DMS53 (cell line): ENCODE data around the gene ZBTB3.
"Not testable (repeated sequence)": the region's sequence is repeated elsewhere in the genome, so short reads cannot be mapped to it uniquely, and the experiment has no call there.

ENCODE experiments used
- DNase-seq: peaks from one replicate; lab custom pipeline; 2025; lab: John Stamatoyannopoulos, UW

Gene ZBTB3

GRCh38 chr11:62757846-62758788, 4.2 kb upstream of the ZBTB3 start:
- DNase-seq, result no peak

DNA sequence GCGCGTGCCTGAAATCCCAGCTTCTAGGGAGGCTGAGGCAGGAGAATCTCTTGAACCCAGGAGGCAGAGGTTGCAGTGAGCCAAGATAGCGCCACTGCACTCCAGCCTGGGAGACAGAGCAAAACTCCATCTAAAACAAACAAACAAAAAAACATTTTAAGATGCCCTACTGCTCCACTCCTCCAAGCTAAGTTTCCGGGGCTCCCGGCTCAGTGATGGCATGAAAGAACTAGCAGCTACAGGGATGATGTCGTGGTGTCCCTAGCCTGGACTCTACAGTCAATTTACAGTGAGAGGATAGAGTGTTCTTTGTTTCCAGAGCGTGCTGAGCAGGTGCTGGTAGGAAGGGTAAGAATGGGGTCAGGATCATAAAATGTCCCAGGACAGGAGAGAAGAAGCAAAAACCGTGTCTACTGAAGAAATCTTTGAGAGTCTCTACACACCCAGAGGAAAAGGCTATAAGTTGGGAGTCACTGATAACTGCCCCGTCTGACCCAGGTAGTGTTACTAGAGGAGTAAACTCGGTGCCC, 1.2 kb upstream of the ZBTB3 start:
- DNase-seq, result no peak

GRCh38 chr11:62752994-62753735, 795 bp downstream of the ZBTB3 start:
- DNase-seq, result no peak

GRCh38 chr11:62752177-62752785, 1.7 kb downstream of the ZBTB3 start:
- DNase-seq, result no peak

DNA sequence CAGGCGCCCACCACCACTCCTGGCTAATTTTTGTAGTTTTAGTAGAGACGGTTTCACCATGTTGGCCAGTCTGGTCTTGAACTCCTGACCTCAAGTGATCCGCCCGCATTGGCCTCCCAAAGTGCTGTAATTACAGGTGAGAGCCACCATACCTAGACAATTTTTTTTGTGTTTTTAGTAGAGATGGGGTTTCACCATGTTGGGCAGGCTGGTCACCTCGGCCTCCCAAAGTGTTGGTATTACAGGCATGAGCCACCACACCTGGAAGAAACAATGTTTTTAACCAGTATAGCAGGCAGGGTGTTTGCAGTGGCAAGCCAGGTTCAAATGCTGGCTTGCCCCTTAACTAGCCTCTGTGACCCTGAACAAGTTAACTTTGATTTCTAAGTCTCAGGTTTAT, 4.0 kb downstream of the ZBTB3 start:
- not testable (repeated sequence) for DNase-seq

- no peak for DNase-seq
Measured at GRCh38 chr11:62747475-62748160, 6.3 kb downstream of the ZBTB3 start.

DNA sequence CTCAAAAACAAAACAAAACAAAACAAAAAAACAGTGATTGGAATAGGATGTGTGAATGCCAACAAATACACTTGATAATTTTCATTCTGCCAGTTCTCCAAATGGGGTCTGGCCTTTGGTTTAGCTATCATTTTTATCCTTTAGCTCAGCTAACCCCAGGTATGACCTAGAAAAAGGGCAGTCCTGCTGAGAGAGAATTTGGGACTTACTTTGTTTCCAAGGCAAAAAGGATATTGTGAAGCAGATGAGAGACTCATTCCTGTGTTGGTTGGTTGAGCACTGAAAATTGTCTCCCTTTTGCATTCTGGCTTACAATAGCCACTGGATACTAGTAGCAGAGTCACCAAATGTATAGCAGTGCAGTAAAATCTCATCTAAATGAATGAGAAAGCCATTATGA, 16.8 kb downstream of the ZBTB3 start:
- no peak for DNase-seq

DNA sequence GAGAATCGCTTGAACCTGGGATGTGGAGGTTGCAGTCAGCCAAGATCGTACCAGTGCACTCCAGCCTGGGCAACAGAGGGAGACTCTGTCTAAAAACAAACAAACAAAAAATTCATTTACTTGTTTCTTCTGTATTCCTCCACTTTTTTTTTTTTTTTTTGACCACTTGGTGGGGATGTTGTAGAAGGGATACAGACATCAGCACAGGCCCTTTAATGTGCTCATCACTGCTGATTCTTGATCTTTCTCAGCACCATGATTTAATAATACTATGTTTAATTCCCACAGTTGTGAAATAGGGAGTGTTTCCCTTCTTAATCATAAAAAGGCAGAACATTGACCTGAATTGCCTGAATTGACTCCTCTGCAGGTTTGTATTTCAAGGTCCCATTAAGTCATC, 21.1 kb downstream of the ZBTB3 start:
- peak; percentile 48 for DNase-seq

DNA sequence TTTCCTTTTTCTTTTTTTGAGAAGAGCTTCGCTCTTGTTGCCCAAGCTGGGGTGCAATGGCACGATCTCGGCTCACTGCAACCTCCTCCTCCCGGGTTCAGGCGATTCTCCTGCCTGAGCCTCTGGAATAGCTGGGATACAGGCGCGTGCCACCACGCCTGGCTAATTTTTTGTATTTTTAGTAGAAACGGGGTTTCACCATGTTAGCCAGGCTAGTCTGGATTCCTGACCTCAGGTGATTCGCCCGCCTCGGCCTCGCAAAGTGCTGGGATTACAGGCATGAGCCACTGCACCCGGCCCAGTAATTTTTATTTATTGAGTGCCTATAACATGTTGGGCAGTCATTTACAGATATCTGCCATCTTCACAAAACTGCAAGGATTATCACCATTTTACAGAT, 23.9 kb downstream of the ZBTB3 start:
- not testable (repeated sequence) for DNase-seq

- peak; percentile 95 for DNase-seq
Measured at GRCh38 chr11:62728171-62728988, 25.6 kb downstream of the ZBTB3 start, which contains the start of gene TTC9C. Gene TTC9C, plus strand, starts transcription at chr11:62728486. Its CDS starts 363 bp downstream, at chr11:62728849.

- peak; percentile 99 for DNase-seq
Measured at GRCh38 chr11:62727872-62728170, 26.1 kb downstream of the ZBTB3 start.

DNA sequence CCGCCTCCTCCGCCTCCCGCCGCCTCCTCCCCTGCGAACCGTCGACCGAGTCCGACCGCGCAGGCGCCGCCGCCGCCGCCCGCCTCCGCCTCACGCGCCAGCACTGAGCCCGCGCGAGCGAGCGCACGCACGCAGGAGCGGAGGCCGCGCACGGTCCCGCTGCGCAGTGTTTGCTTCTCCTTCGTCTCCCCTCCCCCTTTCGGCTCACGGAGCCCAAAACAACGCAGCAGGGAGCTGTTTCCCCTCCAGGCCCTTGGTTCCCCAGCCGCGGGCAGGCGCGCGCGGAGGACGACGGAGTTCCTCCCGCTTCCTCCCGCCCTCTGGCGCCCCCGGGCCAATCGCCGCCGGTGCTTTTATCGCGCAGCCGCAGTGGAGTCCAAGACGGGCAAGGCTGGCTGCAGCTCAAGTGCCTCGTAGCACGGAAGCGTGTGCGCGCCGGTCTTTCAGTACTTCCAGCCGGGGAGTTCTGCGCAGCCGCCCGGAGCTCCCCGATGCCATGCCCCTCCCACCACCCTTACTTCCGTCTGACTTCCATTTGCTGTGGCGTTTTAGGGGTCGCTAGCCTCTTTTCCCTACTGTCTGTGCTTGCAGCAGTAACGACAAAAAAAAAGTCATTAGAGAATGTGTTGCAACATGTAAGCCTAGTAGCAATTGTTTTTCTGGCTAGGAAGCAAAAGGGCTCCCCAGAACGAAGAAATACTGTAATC, 26.6 kb downstream of the ZBTB3 start, which contains the start of gene HNRNPUL2:
Gene HNRNPUL2 (minus strand): TSS at position 293 of the 707 bp plus-strand sequence. CDS start 301 bp downstream, outside the sequence.
- peak; percentile 100 for DNase-seq

DNA sequence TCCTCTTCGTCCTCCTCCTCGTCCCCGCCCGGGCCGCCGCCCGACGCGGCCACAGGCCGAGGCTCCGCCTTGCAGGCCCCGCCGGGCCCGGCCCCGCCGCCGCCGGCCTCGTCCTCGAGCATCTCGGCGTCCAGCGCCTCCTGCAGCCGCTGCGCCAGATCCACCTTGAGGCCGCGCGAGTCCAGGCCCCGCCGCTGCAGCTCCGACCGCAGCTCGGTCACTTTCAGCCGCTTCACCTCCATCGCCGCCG, 27.1 kb downstream of the ZBTB3 start:
- no peak for DNase-seq

DNA sequence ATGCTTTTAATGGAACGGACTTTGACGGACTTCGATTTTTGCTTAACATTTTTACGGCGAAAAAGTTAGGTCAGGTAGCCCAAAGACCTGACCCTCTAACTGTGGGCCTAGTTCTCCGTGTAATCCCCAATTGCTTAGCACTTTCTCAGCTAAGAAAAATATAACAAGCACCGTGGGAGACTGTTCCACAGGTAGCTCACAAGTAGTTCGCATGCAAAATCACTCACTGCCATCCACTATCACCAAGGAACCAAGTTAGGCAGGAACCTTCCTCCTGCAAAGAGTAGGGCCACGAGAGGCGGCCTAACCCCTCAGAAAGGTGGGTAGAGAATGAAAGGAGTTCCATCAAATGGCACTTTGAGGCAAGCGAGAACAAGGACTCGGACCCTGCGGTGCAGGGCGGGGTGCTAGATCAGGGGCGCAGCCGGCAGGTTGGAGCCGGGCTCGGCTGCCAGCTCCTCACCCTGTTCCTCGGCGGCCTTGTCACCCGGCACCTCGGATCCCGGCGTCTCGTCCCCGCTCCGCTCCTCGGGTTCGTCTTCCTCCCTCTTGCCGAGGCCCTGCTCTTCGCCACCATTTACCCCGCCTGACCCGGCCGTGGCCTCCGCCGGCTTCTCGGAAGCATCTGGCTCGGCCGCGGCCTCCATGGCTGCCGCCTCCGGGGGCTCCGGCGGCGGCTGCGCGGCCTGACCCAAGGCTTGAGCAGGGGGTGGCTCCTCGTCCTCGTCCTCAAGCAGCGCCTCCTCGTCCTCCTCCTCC, 27.6 kb downstream of the ZBTB3 start:
- peak; percentile 60 for DNase-seq

GRCh38 chr11:62725646-62726045, 28.3 kb downstream of the ZBTB3 start:
- peak; percentile 33 for DNase-seq

- DNase-seq, result no peak
Measured at GRCh38 chr11:62724171-62724570, 29.8 kb downstream of the ZBTB3 start.

GRCh38 chr11:62721994-62722393, 32.0 kb downstream of the ZBTB3 start:
- no peak for DNase-seq

DNA sequence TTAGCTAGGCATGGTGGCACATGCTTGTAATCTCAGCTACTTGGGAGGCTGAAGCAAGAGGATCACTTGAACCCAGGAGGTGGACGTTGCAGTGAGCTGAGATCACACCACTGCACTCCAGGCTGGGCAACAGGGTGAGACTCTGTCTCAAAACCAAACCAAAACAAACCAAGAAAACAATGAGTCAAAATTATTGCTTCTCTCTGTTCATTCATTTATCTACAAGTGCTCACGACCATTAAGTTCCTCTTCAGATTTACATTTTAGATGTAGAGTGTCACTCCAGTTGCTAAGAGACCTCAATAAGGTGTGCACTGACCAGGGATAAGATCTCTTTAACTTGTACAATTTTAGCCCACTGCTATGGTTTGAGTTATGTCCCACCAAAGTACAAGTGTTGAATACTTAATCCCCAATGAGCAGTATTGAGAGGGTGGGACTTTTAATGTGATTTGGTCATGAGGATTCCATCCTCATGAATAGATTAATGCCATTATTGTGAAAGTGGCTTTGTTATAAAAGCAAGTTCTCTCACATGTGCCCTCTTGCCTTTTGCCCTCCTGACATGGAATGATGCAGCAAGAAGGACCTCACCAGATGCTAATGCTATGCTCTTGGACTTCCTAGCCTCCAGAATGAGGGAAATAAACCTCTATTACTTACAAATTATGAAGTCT, 34.5 kb downstream of the ZBTB3 start:
- no peak for DNase-seq

GRCh38 chr11:62716816-62717215, 37.1 kb downstream of the ZBTB3 start:
- DNase-seq, result no peak
